ENCODE measurements around the gene ENOX1.
"Not testable (repeated sequence)": the region's sequence is repeated elsewhere in the genome, so short reads cannot be mapped to it uniquely, and the experiment has no call there.

The ENOX1 gene

DNA sequence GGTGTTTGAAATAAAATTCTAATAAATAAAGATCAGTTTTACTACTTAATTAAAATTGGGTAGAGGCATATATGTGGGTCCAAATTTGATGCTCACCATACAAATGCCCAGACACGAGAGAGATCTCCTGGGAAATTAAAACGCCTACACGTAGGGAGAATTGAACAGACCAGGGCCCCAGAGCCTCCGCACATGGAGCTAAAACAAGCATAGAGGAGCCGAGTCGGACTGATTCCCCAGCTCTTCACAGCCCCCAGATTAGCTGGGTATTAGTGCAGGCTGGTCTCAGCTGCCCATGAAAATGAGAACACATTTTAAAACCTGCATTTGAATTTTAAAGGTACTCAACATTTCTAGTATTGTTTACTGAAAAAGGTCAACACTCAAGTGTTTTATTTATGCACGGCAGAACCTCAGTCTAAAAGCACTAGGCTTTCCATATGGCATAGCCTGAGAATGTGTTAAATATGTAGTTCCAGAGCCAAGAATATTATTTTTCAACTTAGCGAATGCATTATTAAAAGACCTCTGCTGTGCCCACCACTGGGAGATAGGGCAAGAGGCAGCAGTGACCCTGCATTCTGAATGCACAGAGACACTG lies 344.8 kb downstream of the ENOX1 start:
- in situ Hi-C loops (cut with HindIII; ENCODE audit: low sequenced_read_pairs) = no loop called here

DNA sequence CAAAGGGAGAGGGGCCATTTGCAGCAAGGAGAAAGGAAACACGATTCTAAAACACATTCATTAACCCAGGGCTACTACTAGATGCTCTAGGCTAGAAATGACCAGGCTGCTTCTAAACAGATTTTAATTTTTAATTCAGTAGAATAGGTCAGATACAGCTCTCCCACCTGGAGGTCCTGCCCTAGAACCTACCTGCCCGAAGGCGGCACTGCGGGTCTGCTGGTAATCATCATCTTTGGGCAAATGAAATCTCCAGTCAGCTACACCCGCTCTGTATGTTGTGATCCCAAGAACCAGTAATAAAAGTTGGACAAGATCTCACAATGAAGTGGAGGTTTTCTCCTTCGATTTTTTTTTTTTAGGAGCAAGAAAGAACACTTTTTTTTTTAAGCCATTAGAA lies 345.3 kb downstream of the ENOX1 start:
- in situ Hi-C loops (cut with HindIII; ENCODE audit: low sequenced_read_pairs) = no loop called here

- in situ Hi-C loops (cut with HindIII; ENCODE audit: low sequenced_read_pairs) = no loop called here
Observed at GRCh38 chr13:43434191-43434590, 352.6 kb downstream of the ENOX1 start.

DNA sequence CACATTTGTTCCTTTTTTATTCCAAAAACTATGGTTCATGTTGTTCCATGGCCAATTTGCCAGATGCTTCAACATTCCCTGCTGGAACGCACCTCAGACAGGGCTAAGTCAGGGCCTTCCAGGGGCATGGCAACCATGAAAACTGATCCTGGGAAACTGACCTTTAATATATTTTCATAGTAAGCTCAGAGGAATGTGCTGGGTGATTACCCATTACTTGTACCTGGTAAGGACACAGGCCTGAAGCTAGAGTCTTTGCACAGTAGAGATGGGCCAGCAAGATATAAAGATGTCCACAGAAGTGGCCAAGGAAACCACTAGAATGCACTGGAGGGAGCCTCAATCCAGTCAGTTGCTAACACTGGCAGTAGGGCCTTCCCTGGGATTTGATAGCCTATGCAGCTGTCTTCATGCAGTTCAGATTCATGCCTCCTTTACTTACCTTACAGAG lies 353.1 kb downstream of the ENOX1 start:
- in situ Hi-C loops (cut with HindIII; ENCODE audit: low sequenced_read_pairs) = no loop called here

GRCh38 chr13:43432958-43433357 lies 353.8 kb downstream of the ENOX1 start:
- in situ Hi-C loops (cut with HindIII; ENCODE audit: low sequenced_read_pairs) = no loop called here

- in situ Hi-C loops (cut with HindIII; ENCODE audit: low sequenced_read_pairs) = no loop called here
Observed at GRCh38 chr13:43431841-43432240, 354.9 kb downstream of the ENOX1 start.

- in situ Hi-C loops (cut with HindIII; ENCODE audit: low sequenced_read_pairs) = no loop called here
Observed at GRCh38 chr13:43431290-43431716, 355.5 kb downstream of the ENOX1 start.

GRCh38 chr13:43428545-43429296 lies 358.1 kb downstream of the ENOX1 start:
- in situ Hi-C loops (cut with HindIII; ENCODE audit: low sequenced_read_pairs) = no loop called here

GRCh38 chr13:43426355-43426754 lies 360.4 kb downstream of the ENOX1 start:
- in situ Hi-C loops (cut with HindIII; ENCODE audit: low sequenced_read_pairs) = no loop called here

GRCh38 chr13:43425234-43425633 lies 361.5 kb downstream of the ENOX1 start:
- in situ Hi-C loops (cut with HindIII; ENCODE audit: low sequenced_read_pairs) = no loop called here

DNA sequence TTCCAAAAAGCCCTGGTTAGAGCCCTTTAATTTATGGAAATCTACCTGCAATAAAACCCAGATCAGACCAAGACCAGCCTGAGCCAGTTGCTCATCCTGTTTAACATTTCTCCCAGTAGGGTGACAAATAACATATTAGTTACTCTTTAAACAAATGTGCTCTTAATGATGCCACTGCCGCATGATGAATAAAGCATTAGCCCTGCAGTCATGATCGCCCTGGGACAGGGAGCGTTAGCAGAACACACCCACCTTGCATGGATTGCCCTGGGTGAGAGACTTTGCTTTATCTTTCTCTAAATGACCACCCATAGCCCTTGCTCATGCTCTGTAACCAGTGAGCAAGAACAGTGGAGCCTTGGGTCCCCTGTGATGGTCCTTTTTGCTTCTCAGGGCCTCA lies 362.4 kb downstream of the ENOX1 start:
- in situ Hi-C loops (cut with HindIII; ENCODE audit: low sequenced_read_pairs) = no loop called here

DNA sequence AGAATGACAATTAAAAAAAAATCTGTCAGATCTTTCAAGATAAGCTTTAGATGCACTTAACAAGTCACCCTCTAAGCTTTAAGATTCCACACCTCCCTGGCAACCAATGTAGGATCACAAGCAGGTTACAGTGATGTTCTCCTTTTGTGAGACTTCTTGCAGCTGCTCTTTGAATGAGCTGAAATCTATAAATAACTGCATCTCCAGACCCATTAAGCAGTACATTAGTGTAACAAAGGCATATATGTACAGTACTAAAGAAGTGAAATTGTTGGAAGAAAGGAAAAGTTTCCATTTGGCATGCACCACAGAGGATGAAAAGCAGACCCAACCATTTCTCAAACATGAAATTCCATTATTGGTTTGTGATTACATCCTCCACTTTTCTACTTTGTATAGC lies 364.7 kb downstream of the ENOX1 start:
- in situ Hi-C loops (cut with HindIII; ENCODE audit: low sequenced_read_pairs) = no loop called here

DNA sequence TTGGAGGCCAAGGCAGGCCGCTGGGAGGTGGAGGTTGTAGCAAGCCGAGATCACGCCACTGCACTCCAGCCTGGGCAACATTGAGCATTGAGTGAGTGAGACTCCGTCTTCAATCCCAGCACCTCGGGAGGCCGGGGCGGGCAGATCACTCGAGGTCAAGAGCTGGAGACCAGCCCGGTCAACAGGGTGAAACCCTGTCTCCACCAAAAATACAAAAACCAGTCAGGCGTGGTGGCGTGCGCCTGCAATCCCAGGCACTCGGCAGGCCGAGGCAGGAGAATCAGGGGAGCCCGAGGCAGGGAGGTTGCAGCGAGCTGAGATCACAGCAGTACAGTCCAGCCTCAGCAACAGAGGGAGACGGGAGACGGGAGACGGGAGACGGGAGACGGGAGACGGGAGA lies 369.9 kb downstream of the ENOX1 start:
- in situ Hi-C loops (cut with HindIII; ENCODE audit: low sequenced_read_pairs) = not testable (repeated sequence)

GRCh38 chr13:43416408-43416807 lies 370.4 kb downstream of the ENOX1 start:
- in situ Hi-C loops (cut with HindIII; ENCODE audit: low sequenced_read_pairs) = not testable (repeated sequence)

DNA sequence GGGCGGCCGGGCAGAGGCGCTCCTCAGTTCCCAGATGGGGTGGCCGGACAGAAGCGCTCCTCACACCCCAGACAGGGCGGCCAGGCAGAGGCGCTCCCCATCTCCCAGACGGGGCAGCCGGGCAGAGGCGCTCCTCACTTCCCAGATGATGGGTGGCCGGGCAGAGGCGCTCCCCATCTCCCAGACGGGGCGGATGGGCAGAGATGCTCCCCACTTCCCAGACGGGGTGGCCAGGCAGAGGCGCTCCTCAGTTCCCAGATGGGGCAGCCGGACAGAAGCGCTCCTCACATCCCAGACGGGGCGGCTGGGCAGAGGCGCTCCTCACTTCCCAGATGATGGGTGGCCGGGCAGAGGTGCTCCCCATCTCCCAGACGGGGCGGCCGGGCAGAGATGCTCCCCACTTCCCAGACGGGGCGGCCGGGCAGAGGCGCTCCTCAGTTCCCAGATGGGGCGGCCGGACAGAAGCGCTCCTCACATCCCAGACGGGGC lies 370.8 kb downstream of the ENOX1 start:
- in situ Hi-C loops (cut with HindIII; ENCODE audit: low sequenced_read_pairs) = not testable (repeated sequence)

DNA sequence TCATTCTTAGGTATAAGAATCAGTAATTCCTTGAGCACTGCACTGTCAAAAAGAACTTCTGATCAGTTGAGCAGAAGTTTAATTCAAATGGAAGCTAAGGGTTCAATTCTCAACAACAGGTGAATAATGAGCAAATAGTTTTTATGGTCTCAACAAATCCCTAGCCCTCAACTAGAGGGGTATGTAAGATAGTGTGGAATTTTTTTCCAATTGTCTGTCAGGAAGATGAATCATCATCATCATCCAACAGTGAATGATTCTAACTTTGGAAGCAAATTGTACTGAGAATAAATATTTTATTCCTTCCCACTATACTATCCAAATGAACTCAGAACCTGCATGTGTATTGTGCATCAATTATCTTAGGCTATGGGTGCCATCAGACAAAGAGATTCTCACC lies 372.7 kb downstream of the ENOX1 start:
- in situ Hi-C loops (cut with HindIII; ENCODE audit: low sequenced_read_pairs) = no loop called here

DNA sequence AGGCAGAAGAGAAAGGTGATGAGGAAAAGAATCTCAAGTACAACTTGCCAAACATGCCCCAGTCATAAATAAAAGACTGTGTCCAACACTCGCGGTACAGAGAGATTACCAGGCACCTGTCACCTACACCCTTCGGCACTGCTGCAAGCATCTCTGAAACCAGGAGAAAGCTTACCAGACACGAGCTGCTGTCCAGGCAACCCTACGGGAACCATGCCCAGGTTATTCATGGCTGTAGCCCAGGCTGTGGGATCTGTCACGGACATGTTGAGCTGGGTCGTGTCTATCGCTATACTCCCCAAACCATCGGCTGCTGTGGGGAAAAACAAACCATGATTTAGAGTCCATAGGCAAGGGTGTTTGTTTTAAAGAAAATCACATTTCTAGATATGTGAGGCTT lies 375.0 kb downstream of the ENOX1 start:
- in situ Hi-C loops (cut with HindIII; ENCODE audit: low sequenced_read_pairs) = no loop called here

- in situ Hi-C loops (cut with HindIII; ENCODE audit: low sequenced_read_pairs) = no loop called here
Observed at GRCh38 chr13:43411211-43411610, 375.6 kb downstream of the ENOX1 start.

- in situ Hi-C loops (cut with HindIII; ENCODE audit: low sequenced_read_pairs) = no loop called here
Observed at GRCh38 chr13:43408274-43408673, 378.5 kb downstream of the ENOX1 start.

DNA sequence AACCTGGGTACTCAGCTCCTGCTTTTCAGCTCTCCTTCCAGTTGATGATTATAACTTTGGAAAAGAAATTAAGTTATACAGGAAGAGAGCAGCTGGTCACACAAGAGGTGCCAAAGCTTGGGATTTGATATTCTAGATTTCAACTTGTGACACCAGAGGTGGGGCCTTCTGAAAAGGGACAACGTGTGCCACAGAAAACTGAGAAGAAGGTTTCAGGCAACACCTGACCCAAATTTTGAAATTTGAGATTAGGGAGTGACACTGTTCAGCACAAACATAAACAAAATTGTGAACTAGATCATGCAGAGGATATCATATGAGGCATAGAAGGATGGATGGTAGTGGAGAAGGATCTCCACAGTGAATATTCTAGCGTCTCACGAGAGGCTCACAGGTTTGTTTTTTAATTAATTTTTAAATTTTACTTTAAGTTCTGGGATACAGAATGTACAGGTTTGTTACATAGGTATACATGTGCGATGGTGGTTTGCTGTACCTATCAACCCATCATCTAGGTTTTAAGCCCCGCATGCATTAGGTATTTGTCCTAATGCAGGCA lies 379.7 kb downstream of the ENOX1 start:
- in situ Hi-C loops (cut with HindIII; ENCODE audit: low sequenced_read_pairs) = no loop called here

GRCh38 chr13:43405457-43405856 lies 381.3 kb downstream of the ENOX1 start:
- in situ Hi-C loops (cut with HindIII; ENCODE audit: low sequenced_read_pairs) = no loop called here

- in situ Hi-C loops (cut with HindIII; ENCODE audit: low sequenced_read_pairs) = no loop called here
Observed at GRCh38 chr13:43402380-43402779, 384.4 kb downstream of the ENOX1 start.

Measured in DLD1 (cell line).